Measurements from ENCODE around the gene NPTX1.

DNA sequence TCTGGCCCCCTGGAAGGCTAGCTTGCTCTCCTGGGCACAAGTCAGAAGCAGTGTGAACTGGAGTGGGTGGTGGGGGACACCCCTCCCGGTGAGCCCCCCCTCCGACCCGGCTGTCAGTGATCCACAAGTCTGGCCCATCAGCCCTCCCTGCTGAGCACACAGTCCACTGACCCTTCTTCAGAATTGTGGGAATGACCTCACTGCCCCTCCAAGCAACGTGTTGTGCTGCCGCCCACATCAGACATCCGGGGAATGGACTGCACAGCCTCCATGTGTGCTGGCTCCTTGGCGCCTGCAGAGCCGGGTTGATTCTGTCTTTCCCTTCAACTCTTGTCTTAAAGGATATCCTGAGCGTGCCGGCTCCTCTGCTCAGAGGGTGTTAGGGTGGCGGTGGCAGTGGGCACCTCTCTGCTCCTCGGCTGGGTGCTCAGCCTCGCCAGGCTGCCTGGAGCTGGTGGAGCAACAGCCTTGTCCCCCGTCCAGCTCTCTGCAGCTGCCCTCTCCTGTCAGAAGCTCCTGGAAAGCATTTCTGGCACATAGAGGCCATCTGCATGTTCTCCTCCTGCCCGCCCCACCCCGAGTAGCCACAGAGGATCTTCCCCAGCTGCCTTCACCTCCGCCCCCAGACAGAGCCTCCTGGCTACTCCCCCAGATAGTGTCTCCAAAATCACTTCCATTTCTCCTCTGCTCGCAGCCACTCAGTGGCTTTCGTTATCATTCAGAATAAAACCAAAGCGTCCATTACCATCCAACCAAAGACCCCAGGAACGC is 19.8 kb downstream of the NPTX1 start:
- TF ChIP-seq, protein P1, sequence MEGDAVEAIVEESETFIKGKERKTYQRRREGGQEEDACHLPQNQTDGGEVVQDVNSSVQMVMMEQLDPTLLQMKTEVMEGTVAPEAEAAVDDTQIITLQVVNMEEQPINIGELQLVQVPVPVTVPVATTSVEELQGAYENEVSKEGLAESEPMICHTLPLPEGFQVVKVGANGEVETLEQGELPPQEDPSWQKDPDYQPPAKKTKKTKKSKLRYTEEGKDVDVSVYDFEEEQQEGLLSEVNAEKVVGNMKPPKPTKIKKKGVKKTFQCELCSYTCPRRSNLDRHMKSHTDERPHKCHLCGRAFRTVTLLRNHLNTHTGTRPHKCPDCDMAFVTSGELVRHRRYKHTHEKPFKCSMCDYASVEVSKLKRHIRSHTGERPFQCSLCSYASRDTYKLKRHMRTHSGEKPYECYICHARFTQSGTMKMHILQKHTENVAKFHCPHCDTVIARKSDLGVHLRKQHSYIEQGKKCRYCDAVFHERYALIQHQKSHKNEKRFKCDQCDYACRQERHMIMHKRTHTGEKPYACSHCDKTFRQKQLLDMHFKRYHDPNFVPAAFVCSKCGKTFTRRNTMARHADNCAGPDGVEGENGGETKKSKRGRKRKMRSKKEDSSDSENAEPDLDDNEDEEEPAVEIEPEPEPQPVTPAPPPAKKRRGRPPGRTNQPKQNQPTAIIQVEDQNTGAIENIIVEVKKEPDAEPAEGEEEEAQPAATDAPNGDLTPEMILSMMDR (IDR thresholded peaks at IDR 0.05; ENCODE audit: insufficient read depth, low read length): no peak
- TF ChIP-seq, protein P2, sequence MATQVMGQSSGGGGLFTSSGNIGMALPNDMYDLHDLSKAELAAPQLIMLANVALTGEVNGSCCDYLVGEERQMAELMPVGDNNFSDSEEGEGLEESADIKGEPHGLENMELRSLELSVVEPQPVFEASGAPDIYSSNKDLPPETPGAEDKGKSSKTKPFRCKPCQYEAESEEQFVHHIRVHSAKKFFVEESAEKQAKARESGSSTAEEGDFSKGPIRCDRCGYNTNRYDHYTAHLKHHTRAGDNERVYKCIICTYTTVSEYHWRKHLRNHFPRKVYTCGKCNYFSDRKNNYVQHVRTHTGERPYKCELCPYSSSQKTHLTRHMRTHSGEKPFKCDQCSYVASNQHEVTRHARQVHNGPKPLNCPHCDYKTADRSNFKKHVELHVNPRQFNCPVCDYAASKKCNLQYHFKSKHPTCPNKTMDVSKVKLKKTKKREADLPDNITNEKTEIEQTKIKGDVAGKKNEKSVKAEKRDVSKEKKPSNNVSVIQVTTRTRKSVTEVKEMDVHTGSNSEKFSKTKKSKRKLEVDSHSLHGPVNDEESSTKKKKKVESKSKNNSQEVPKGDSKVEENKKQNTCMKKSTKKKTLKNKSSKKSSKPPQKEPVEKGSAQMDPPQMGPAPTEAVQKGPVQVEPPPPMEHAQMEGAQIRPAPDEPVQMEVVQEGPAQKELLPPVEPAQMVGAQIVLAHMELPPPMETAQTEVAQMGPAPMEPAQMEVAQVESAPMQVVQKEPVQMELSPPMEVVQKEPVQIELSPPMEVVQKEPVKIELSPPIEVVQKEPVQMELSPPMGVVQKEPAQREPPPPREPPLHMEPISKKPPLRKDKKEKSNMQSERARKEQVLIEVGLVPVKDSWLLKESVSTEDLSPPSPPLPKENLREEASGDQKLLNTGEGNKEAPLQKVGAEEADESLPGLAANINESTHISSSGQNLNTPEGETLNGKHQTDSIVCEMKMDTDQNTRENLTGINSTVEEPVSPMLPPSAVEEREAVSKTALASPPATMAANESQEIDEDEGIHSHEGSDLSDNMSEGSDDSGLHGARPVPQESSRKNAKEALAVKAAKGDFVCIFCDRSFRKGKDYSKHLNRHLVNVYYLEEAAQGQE (IDR thresholded peaks at IDR 0.05; ENCODE audit: insufficient replicate concordance, low read depth): no peak
- TF ChIP-seq GABPA (IDR thresholded peaks at IDR 0.05; ENCODE audit: low read depth) (no peak), SPI1 (IDR thresholded peaks at IDR 0.05; ENCODE audit: borderline replicate concordance, low read depth) (no peak), POLR2AphosphoS5 (IDR thresholded peaks at IDR 0.05; ENCODE audit: low read depth) (no peak)
